ENCODE measurements around the gene PDGFA. TPM values are rescaled to one million over a fixed set of nuclear protein-coding genes. Genes with fewer than 3 reads are reported as not detected.

PDGFA gene
- total and polyA plus RNA-seq, 2 experiments from 2014 or later: 35.6 to 43.1 TPM

DNA sequence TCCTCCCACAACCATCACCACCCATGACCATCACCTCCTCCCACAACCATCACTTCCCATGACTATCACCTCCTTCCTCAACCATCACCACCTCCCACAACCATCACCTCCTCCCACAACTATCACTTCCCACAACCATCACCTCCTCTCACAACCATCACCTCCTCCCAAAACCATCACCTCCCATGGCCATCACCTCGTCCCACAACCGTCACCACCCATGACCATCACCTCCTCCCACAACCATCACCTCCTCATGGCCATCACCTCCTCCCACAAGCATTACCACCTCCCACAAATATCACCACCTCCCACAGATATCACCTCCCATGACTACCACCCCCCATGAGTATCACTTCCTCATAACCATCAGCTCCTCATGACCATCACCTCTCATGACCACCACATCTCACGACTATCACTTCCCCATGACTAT is 52.2 kb downstream of the PDGFA start:
- no peak overlapping the region for H3K4me2 ChIP-seq
- H3F3A ChIP-seq (replicated peaks; ENCODE audit: low read depth): no peaks in the 10 kb centered on the region
- Mint-ChIP-seq H3K27ac (no peak overlapping the region), H3K4me3 (no peak overlapping the region), H3K4me1 (peaks cover 4% of the 10 kb centered on the region; the same call in 1 of the 3 replicates), H3K36me3 (ENCODE audit: low read depth) (peaks cover 13% of the 10 kb centered on the region; the same call in 2 of the 3 replicates), H3K9me3 (peaks cover 23% of the 10 kb centered on the region), H3K27me3 (ENCODE audit: insufficient read depth, low read depth, poor library complexity) (peaks cover 20% of the 10 kb centered on the region)
- no peaks in the 10 kb centered on the region for H3K79me2 ChIP-seq (replicated peaks; ENCODE audit: insufficient read depth)
- no peak overlapping the region for H2AFZ ChIP-seq
- no peaks in the 10 kb centered on the region for H3K36me3 ChIP-seq (ENCODE audit: insufficient read depth)
- no peak for TF ChIP-seq ZNF331 (CRISPR knock-in tag; IDR thresholded peaks at IDR 0.05; ENCODE audit: low read depth)
- no peak for TF ChIP-seq EZH2phosphoT487 (IDR thresholded peaks at IDR 0.05; ENCODE audit: unreplicated experiment)
- TF ChIP-seq NANOG (IDR thresholded peaks at IDR 0.05; ENCODE audit: borderline replicate concordance): no peak
- ATAC-seq: no peak
- H3K9me2 ChIP-seq (ENCODE audit: insufficient read depth): no peaks in the 10 kb centered on the region
- no peaks in the 10 kb centered on the region for H3K27me3 ChIP-seq (ENCODE audit: insufficient read depth)
- DNase-seq (ENCODE audit: low spot score): no peak
- H4K20me1 ChIP-seq (replicated peaks; ENCODE audit: insufficient read depth): no peaks in the 10 kb centered on the region
- no peak overlapping the region for H3K4me3 ChIP-seq
- H3K4me1 ChIP-seq (ENCODE audit: insufficient read depth): no peaks in the 10 kb centered on the region
- no peak overlapping the region for H3K27ac ChIP-seq (ENCODE audit: low read depth)

DNA sequence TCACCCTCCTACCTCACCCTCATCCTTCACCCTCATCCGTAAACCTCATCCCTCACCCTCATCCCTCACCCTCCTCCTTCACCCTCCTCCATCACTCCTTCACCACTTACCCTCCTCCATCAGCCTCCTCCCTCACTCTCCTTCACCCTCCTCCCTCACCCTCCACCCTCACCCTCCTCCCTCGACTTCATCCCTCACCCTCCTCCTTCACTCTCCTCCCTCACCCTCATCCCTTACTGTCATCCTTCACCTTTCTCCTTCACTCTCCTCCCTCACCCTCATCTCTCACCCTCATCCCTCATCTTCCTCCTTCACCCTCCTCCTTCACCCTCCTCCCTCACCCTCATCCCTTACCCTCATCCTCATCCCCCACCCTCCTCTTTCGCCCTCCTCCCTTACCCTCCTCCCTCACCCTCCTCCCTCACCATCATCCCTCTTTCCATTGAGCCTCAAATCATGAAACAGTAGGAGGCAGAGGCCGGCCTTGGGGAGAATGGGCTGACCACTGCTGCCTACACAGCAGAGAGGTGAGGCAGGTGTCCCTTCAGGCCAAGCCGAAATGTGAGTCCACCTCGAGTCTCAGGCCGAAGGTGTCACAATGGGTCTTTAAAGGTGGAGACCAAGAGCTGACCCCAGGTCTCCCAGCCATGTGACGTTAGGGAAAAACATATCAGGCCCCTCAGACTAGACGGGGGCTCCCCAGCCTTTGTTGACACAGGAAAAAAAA is 53.0 kb downstream of the PDGFA start:
- H3K36me3 ChIP-seq (ENCODE audit: insufficient read depth): no peaks in the 10 kb centered on the region
- no peak overlapping the region for H2AFZ ChIP-seq
- no peak overlapping the region for H3K4me2 ChIP-seq
- peaks cover 7% of the 10 kb centered on the region; the same call in 2 of the 3 replicates for H3K4me1 Mint-ChIP-seq
- H3F3A ChIP-seq (replicated peaks; ENCODE audit: low read depth): no peaks in the 10 kb centered on the region
- DNase-seq (ENCODE audit: low spot score) (no peak), ATAC-seq (no peak)
- H3K9me3 Mint-ChIP-seq: peaks cover 21% of the 10 kb centered on the region
- H3K27ac Mint-ChIP-seq: no peak overlapping the region
- peaks cover 19% of the 10 kb centered on the region for H3K27me3 Mint-ChIP-seq (ENCODE audit: insufficient read depth, low read depth, poor library complexity)
- H3K4me3 ChIP-seq: no peak overlapping the region
- no peak overlapping the region for H3K27ac ChIP-seq (ENCODE audit: low read depth)
- H3K79me2 ChIP-seq (replicated peaks; ENCODE audit: insufficient read depth): no peaks in the 10 kb centered on the region
- no peaks in the 10 kb centered on the region for H3K27me3 ChIP-seq (ENCODE audit: insufficient read depth)
- H3K4me1 ChIP-seq (ENCODE audit: insufficient read depth): no peaks in the 10 kb centered on the region
- no peaks in the 10 kb centered on the region for H4K20me1 ChIP-seq (replicated peaks; ENCODE audit: insufficient read depth)
- no peak overlapping the region for H3K4me3 Mint-ChIP-seq
- TF ChIP-seq STAT1 (IDR thresholded peaks at IDR 0.05; ENCODE audit: unreplicated experiment) (no peak), CREB1 (CRISPR knock-in tag; IDR thresholded peaks at IDR 0.05; ENCODE audit: low read depth) (no peak)
- TF ChIP-seq, protein P1, sequence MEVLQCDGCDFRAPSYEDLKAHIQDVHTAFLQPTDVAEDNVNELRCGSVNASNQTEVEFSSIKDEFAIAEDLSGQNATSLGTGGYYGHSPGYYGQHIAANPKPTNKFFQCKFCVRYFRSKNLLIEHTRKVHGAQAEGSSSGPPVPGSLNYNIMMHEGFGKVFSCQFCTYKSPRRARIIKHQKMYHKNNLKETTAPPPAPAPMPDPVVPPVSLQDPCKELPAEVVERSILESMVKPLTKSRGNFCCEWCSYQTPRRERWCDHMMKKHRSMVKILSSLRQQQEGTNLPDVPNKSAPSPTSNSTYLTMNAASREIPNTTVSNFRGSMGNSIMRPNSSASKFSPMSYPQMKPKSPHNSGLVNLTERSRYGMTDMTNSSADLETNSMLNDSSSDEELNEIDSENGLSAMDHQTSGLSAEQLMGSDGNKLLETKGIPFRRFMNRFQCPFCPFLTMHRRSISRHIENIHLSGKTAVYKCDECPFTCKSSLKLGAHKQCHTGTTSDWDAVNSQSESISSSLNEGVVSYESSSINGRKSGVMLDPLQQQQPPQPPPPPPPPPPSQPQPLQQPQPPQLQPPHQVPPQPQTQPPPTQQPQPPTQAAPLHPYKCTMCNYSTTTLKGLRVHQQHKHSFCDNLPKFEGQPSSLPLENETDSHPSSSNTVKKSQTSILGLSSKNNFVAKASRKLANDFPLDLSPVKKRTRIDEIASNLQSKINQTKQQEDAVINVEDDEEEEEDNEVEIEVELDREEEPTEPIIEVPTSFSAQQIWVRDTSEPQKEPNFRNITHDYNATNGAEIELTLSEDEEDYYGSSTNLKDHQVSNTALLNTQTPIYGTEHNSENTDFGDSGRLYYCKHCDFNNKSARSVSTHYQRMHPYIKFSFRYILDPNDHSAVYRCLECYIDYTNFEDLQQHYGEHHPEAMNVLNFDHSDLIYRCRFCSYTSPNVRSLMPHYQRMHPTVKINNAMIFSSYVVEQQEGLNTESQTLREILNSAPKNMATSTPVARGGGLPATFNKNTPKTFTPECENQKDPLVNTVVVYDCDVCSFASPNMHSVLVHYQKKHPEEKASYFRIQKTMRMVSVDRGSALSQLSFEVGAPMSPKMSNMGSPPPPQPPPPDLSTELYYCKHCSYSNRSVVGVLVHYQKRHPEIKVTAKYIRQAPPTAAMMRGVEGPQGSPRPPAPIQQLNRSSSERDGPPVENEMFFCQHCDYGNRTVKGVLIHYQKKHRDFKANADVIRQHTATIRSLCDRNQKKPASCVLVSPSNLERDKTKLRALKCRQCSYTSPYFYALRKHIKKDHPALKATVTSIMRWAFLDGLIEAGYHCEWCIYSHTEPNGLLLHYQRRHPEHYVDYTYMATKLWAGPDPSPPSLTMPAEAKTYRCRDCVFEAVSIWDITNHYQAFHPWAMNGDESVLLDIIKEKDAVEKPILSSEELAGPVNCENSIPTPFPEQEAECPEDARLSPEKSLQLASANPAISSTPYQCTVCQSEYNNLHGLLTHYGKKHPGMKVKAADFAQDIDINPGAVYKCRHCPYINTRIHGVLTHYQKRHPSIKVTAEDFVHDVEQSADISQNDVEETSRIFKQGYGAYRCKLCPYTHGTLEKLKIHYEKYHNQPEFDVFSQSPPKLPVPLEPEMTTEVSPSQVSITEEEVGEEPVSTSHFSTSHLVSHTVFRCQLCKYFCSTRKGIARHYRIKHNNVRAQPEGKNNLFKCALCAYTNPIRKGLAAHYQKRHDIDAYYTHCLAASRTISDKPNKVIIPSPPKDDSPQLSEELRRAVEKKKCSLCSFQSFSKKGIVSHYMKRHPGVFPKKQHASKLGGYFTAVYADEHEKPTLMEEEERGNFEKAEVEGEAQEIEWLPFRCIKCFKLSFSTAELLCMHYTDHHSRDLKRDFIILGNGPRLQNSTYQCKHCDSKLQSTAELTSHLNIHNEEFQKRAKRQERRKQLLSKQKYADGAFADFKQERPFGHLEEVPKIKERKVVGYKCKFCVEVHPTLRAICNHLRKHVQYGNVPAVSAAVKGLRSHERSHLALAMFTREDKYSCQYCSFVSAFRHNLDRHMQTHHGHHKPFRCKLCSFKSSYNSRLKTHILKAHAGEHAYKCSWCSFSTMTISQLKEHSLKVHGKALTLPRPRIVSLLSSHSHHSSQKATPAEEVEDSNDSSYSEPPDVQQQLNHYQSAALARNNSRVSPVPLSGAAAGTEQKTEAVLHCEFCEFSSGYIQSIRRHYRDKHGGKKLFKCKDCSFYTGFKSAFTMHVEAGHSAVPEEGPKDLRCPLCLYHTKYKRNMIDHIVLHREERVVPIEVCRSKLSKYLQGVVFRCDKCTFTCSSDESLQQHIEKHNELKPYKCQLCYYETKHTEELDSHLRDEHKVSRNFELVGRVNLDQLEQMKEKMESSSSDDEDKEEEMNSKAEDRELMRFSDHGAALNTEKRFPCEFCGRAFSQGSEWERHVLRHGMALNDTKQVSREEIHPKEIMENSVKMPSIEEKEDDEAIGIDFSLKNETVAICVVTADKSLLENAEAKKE (CRISPR knock-in tag; IDR thresholded peaks at IDR 0.05): no peak
- peaks cover 13% of the 10 kb centered on the region; the same call in 2 of the 3 replicates for H3K36me3 Mint-ChIP-seq (ENCODE audit: low read depth)
- H3K9me2 ChIP-seq (ENCODE audit: insufficient read depth): no peaks in the 10 kb centered on the region

Data from GM23338 (cell line).